RWPE1 (cell line): ENCODE results near the gene USP35.

Experiments used
- CTCF ChIA-PET: fragments of 350-600 bp; sonication (Branson Sonifier 250); formaldehyde crosslinking; extraction: SDS; loops from one replicate; lab custom pipeline; 2021; lab: Yijun Ruan, JAX
- POLR2A ChIA-PET: fragments of 400-600 bp; formaldehyde crosslinking; extraction: SDS; loops from one replicate; lab custom pipeline; 2020; ENCODE audit warnings: antibody characterized with exemption; ENCODE audit not compliant: low non-redundant PET; lab: Yijun Ruan, JAX
- DNase-seq: peaks from one replicate; pipeline ENCODE4 v3.0.0; 2012; ENCODE audit warnings: low spot score
- H3K27ac ChIP-seq: fragments of 450-650 bp; 2 replicates; pipeline ENCODE4 v1.5.1; 2017
- CTCF ChIP-seq: fragments of 450-650 bp; conservative IDR thresholded peaks from 2 replicates; pipeline ENCODE4 v1.5.1; 2017; ENCODE audit warnings: low read depth, mild to moderate bottlenecking

USP35 gene

GRCh38 chr11:78199653-78200015, 10.9 kb downstream of the USP35 start:
- DNase-seq = no peak
- CTCF ChIA-PET = no interaction called here
- POLR2A ChIA-PET = no interaction called here
- no peak overlapping the region for H3K27ac ChIP-seq
- TF ChIP-seq CTCF = no peak

GRCh38 chr11:78200061-78200460, 11.3 kb downstream of the USP35 start:
- TF ChIP-seq CTCF = no peak
- ChIA-PET CTCF (interaction anchor here (0.7 kb wide), 1 partner anchor 197 kb away, joined by 3 read pairs; no protein-coding TSS in a partner anchor), POLR2A (no interaction called here)
- no peak for DNase-seq
- H3K27ac ChIP-seq = no peak overlapping the region

- no peak overlapping the region for H3K27ac ChIP-seq
- ChIA-PET POLR2A (no interaction called here), CTCF (interaction anchor here (0.7 kb wide), 1 partner anchor 197 kb away, joined by 3 read pairs; no protein-coding TSS in a partner anchor)
- TF ChIP-seq CTCF = no peak
- DNase-seq = no peak
Measured at GRCh38 chr11:78200553-78200952, 11.8 kb downstream of the USP35 start.

- no peak for DNase-seq
- ChIA-PET POLR2A (no interaction called here), CTCF (no interaction called here)
- TF ChIP-seq CTCF = no peak
- no peak overlapping the region for H3K27ac ChIP-seq
Measured at GRCh38 chr11:78201096-78201818, 12.5 kb downstream of the USP35 start.

- ChIA-PET POLR2A (no interaction called here), CTCF (no interaction called here)
- no peak for DNase-seq
- H3K27ac ChIP-seq = no peak overlapping the region
- TF ChIP-seq CTCF = no peak
Measured at GRCh38 chr11:78202733-78203167, 14.0 kb downstream of the USP35 start.

GRCh38 chr11:78203184-78203583, 14.5 kb downstream of the USP35 start:
- no peak for TF ChIP-seq CTCF

More at GRCh38 chr11:78203184-78203583, 14.5 kb downstream of the USP35 start:
- POLR2A ChIA-PET = no interaction called here
- H3K27ac ChIP-seq = no peak overlapping the region
- DNase-seq = no peak
- CTCF ChIA-PET = no interaction called here
